Colonic mucosa (tissue), 4 donors: ENCODE results near the gene KDM2A. TPM values are rescaled to one million over a fixed set of nuclear protein-coding genes. Genes with fewer than 3 reads are reported as not detected.

Source experiments
- DNase-seq: peaks from one replicate; pipeline ENCODE4 v3.0.0-alpha.2; 2020
- H3K27ac ChIP-seq: fragments of 200-600 bp; one replicate; pipeline ENCODE4 v1.8.0; 2021
- H3K27me3 ChIP-seq: fragments of 200-600 bp; one replicate; pipeline ENCODE4 v1.8.0; 2021
- H3K36me3 ChIP-seq: fragments of 200-600 bp; one replicate; pipeline ENCODE4 v1.8.0; 2021
- H3K4me1 ChIP-seq: fragments of 200-600 bp; one replicate; pipeline ENCODE4 v1.8.0; 2021; ENCODE audit warnings: mild to moderate bottlenecking
- H3K4me3 ChIP-seq: fragments of 200-600 bp; one replicate; pipeline ENCODE4 v1.8.0; 2021
- H3K9ac ChIP-seq, 2 donors: one replicate each; pipeline ENCODE4 v1.7.0; 2013; ENCODE audit warnings: control low read depth in 2 of 2, low read depth in 2 of 2, low read length in 2 of 2
- H3K9me3 ChIP-seq: fragments of 200-600 bp; one replicate; pipeline ENCODE4 v1.8.0; 2021
- CTCF ChIP-seq: fragments of 200-600 bp; IDR thresholded peaks from one replicate; pipeline ENCODE4 v1.8.0; 2022; ENCODE audit warnings: antibody characterized with exemption, mild to moderate bottlenecking
- intact Hi-C: fragments of 100-400 bp; cut with DNase I; formaldehyde crosslinking; loops from one replicate; pipeline ENCODE4 v1.14.1; 2022
- total RNA-seq, 2 donors: library from RNA; stranded (reverse); fragmentation: NEBNext Ultra II Directional in 1 of 2; extraction: Animal tissue kit (Norgen Biotek cat#: 25700) in 1 of 2; gene quantifications; one replicate each; pipeline ENCODE4 v1.2.1, GENCODE V29; 2021
- donor health status: healthy.
- donor health status: DM: no; HTN: no; CAD: no.
- donor health status: DM: no; HTN: no; CAD: no.

KDM2A gene
- total RNA-seq, 2 donors from 2014 or later, result 63.3 to 80.6 TPM

GRCh38 chr11:67295846-67296245 is 176.8 kb downstream of the KDM2A start:
- no peak for TF ChIP-seq CTCF
- no peak overlapping the region for H3K4me3 ChIP-seq
- intact Hi-C loops, result no loop called here
- DNase-seq, result no peak
- no peak overlapping the region for H3K27ac ChIP-seq
- H3K4me1 ChIP-seq, result no peaks in the 10 kb centered on the region
- H3K9me3 ChIP-seq, result no peaks in the 10 kb centered on the region
- no peaks in the 10 kb centered on the region for H3K27me3 ChIP-seq
- H3K9ac ChIP-seq, result no peak overlapping the region
- no peaks in the 10 kb centered on the region for H3K36me3 ChIP-seq

DNA sequence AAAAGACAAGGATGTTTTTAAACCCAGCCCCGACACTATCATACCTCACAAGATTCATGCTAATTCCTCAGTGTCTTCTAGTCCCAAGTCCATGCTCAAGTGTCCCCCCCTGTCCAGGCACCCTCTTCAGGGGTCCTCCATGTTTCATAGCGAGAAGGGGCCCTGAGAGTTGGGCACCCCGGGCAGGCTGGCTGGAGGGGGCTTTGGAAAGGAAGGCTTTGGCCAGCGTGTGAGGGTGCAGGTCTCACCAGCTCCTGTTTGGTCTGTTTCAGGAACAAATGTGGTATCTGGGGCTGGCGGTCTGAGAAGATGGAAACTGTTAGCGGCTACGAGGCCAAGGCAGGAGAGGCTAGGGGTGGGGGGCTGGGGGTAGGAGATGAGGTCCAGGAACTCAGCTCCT is 179.7 kb downstream of the KDM2A start:
- Histone ChIP-seq H3K4me1 (peaks cover 6% of the 10 kb centered on the region), H3K27me3 (no peaks in the 10 kb centered on the region), H3K9ac (no peak overlapping the region), H3K9me3 (no peaks in the 10 kb centered on the region), H3K36me3 (no peaks in the 10 kb centered on the region), H3K27ac (no peak overlapping the region), H3K4me3 (no peak overlapping the region)
- intact Hi-C loops, result no loop called here
- TF ChIP-seq CTCF, result no peak
- no peak for DNase-seq

DNA sequence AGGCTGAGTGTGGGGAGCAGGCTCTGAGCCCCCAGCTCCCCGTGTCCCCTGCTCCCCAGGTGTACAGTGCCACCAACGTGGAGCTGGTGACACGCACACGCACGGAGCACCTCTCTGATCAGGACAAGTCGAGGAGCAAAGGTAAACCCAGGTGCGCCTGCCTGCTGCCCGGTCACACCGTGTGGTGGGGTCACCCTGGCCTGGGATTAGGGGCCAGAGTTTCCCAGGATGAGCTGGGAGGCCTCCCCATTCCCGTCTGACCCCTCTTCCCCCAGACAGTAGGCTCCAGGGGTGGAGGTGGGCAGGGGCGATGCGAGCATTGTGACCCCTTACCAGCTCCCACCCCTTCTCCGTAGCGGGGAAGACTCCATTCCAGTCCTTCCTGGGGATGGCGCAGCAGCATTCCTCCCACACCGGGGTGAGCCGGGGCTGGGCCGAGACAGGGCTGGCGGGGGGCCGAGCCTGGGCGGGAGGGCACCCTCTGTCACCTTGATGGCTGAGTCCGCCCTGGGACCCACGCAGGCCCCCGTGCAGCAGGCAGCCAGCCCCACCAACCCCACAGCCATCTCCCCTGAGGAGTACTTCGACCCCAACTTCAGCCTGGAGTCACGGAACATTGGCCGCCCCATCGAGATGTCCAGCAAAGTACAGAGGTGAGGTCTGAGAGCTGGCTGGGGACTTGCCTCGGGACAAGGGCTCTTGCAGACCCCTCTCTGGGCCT is 180.6 kb downstream of the KDM2A start:
- intact Hi-C loops, result no loop called here
- Histone ChIP-seq H3K27me3 (no peaks in the 10 kb centered on the region), H3K9ac (no peak overlapping the region), H3K36me3 (no peaks in the 10 kb centered on the region), H3K27ac (no peak overlapping the region), H3K4me3 (no peak overlapping the region), H3K9me3 (no peaks in the 10 kb centered on the region), H3K4me1 (peaks cover 12% of the 10 kb centered on the region)
- no peak for TF ChIP-seq CTCF
- no peak for DNase-seq

- H3K9me3 ChIP-seq, result no peaks in the 10 kb centered on the region
- peak; percentile 16 for DNase-seq
- no peaks in the 10 kb centered on the region for H3K27me3 ChIP-seq
- peaks cover 15% of the 10 kb centered on the region for H3K4me1 ChIP-seq
- no peak for TF ChIP-seq CTCF
- H3K27ac ChIP-seq, result no peak overlapping the region
- H3K36me3 ChIP-seq, result no peaks in the 10 kb centered on the region
- H3K9ac ChIP-seq, result no peak overlapping the region
- intact Hi-C loops, result no loop called here
- H3K4me3 ChIP-seq, result no peak overlapping the region
These were observed 181.2 kb downstream of the KDM2A start for GRCh38 chr11:67300256-67300755.

- no peak for TF ChIP-seq CTCF
- Histone ChIP-seq H3K27ac (no peak overlapping the region), H3K9me3 (no peaks in the 10 kb centered on the region), H3K4me3 (no peak overlapping the region), H3K4me1 (peaks cover 15% of the 10 kb centered on the region), H3K36me3 (no peaks in the 10 kb centered on the region), H3K27me3 (no peaks in the 10 kb centered on the region), H3K9ac (no peak overlapping the region)
- peak; percentile 18 for DNase-seq
- intact Hi-C loops, result no loop called here
These were observed 181.8 kb downstream of the KDM2A start for GRCh38 chr11:67300756-67301312.
